COLO668 (cell line): Measurements from ENCODE around the gene MESP1.

Experiments used
- DNase-seq: peaks from one replicate; lab custom pipeline; 2025; ENCODE audit not compliant: unreplicated experiment; lab: John Stamatoyannopoulos, UW

Gene MESP1

DNA sequence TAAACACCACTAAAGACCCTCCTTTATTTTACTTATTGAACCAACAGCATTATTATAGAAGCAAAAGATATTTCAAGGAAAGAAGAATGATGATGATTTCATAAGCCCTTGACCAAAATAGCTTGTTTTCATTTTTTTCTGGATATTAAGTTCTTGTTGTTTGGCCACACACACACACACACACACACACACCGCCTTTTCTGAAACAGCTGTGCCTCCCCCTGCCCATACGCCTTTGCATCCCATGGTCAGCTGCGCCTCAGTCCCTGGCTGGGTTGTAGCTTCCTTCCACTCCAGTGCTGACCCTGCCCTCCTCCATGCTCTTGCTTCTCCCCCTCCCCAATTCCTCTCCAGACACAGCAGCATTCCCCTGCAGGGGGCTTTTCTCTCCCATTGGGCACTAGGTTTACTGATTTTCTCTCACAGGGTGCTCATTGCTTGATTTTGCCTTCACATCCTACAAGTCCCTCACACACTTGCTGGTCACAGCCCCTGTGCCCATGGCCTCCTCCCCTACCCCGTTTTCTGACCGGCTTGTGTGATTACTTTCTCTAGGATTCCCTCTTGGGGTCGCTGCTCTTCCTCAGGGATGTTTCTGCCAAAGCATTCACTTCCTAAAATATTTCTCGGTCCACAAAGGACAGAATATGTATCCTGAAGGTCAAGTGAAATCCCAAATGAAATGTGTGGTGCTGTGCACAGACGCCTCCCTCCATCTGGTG is 18.4 kb downstream of the MESP1 start:
- DNase-seq: no peak

DNA sequence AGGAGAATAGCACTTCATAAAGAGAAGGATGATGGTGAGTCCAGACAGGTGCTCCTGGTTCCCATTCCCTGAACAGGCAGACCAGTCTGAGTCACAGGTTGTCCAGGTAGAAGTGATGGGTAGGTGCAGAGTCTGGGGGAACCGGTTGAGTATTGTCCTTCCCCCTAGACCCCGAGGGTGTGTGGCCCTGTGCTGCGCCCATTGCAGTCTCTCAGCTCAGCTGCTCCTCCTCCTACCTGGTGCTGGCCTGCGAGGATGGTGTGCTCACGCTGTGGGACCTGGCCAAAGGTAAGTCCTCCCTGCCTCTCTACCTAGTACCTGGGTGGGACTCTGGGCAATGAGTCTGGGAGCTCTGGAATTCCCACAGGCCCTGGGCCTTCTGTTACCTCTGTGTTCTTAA is 19.8 kb downstream of the MESP1 start:
- no peak for DNase-seq

DNA sequence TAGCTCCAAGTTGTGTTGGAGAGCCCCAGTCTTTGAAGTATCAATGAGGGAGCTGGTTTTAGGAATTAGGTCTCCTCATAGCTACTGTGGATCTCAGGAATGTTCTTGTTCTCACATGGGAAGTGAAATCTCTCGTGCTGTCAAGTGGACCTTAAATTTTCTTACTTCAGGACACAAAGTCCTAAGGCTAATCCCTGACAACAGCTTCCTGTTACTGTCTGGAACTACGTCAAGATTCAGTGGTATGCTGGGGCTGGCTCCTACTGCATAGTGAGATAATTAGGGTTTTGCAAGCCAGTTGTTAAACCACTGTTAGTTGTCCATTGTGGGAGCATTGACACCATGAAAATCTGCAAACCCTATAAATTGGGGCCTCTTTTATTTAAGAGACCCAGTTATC is 22.8 kb downstream of the MESP1 start:
- DNase-seq: no peak

DNA sequence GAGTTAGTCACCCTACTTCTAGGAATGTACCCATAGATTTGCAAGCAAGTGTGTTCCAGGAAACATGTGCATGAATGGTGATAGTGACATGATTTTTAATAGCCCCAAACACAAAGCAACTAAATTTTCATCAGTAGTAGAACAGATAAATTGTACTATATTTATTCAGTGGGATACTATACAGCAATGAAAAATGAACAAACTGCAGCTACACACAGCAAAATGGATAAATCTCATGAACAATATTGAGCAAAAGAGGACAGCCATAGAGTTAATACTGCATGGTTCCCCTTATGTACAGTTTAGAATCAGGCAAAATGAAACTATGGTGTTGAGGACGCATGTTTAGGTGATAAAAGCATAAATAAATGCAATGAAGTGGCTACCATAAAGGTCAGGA is 26.0 kb downstream of the MESP1 start:
- no peak for DNase-seq

- DNase-seq: no peak
Observed at GRCh38 chr15:89724621-89725020, 26.4 kb downstream of the MESP1 start.

DNA sequence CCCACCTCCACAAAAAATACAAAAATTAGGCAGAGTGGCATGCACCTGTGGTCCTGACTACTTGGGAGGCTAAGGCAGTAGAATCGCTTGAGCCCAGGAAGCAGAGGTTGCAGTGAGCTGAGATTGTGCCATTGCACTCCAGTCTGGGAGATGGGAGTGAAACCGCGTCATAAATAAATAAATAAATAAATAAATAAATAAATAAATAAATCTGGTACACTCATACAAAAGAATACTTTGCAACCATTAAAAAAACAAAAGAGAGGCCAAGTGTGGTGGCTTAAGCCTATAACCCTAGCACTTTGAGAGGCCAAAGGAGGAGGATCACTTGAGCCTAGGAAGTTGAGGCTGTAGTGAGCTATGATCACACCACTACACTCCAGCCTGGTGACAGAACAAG is 28.0 kb downstream of the MESP1 start:
- DNase-seq: no peak

GRCh38 chr15:89714775-89715174 is 36.3 kb downstream of the MESP1 start:
- DNase-seq: no peak

- no peak for DNase-seq
Observed at GRCh38 chr15:89707577-89707976, 43.5 kb downstream of the MESP1 start.

DNA sequence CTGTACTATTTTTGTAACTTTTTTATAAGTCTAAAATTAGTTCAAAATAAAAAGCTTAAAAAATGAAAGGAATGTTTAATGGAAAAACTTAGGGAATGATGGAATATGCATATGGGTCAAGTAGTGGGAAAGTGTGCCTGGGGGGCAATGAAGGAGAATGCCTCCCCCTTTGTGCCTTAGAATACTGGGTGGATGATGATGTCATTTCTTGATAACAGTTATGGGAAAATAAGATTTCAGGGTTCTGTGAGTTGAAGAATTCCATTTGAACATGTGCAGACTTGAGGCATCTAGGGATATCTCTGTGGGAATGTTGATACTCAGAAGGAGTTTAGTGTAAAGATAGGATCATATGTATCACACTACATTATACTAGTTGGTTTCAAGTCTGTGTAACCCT is 46.6 kb downstream of the MESP1 start:
- DNase-seq: no peak
